ACC112 (cell line): ENCODE measurements around the gene PFN1.

ENCODE experiments used
- H2AFZ ChIP-seq: fragments of 200-600 bp; sonication (generic); one replicate; pipeline ENCODE4 v1.6.0; 2017; ENCODE audit warnings: antibody characterized with exemption, low read length; ENCODE audit not compliant: unreplicated experiment
- H3K27ac ChIP-seq: fragments of 200-600 bp; sonication (generic); 2 replicates; pipeline ENCODE4 v1.5.1; 2014; ENCODE audit warnings: low read depth, mild to moderate bottlenecking, antibody characterized with exemption, low read length, moderate library complexity
- H3K27me3 ChIP-seq: fragments of 200-600 bp; sonication (generic); 2 replicates; pipeline ENCODE4 v1.6.1; 2014; ENCODE audit warnings: mild to moderate bottlenecking, antibody characterized with exemption, low read length, moderate library complexity, mixed read lengths; ENCODE audit not compliant: insufficient read depth
- H3K36me3 ChIP-seq: fragments of 200-600 bp; sonication (generic); 2 replicates; pipeline ENCODE4 v1.6.1; 2016; ENCODE audit warnings: mild to moderate bottlenecking, antibody characterized with exemption, low read length, moderate library complexity, mixed read lengths; ENCODE audit not compliant: insufficient read depth
- H3K4me1 ChIP-seq: fragments of 200-600 bp; sonication (generic); one replicate; pipeline ENCODE4 v1.6.1; 2016; ENCODE audit warnings: low read length, mixed read lengths; ENCODE audit not compliant: insufficient read depth, unreplicated experiment, control insufficient read depth
- H3K4me3 ChIP-seq: fragments of 200-600 bp; sonication (generic); 2 replicates; pipeline ENCODE4 v1.5.1; 2014; ENCODE audit warnings: mild to moderate bottlenecking, low read depth, low read length
- H3K79me2 ChIP-seq: fragments of 200-600 bp; sonication (generic); one replicate; pipeline ENCODE4 v1.6.0; 2016; ENCODE audit warnings: low read length; ENCODE audit not compliant: control insufficient read depth, unreplicated experiment, insufficient read depth

The PFN1 gene

DNA sequence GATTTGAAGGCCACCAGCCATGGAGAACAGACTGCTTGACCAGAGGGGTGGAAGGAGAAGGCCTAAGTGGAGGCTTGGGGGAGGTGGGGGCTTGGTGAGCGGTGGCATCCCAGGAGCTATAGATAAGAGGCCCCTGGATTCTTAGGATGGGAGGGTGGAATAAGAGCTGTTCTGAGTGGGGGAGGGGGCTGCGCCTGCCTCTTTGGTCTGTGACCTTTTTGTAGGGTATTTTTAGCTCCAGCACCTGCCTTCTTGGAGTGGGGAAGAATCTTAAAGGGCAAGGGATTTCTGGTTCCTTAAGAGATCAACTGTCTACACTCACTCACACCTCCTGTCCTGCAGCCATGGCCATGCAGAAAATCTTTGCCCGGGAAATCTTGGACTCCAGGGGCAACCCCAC, 3.2 kb upstream of the PFN1 start:
- H3K27ac ChIP-seq = no peak overlapping the region
- peaks cover 24% of the 10 kb centered on the region for H3K4me1 ChIP-seq
- peaks cover 19% of the 10 kb centered on the region for H3K79me2 ChIP-seq
- no peak overlapping the region for H2AFZ ChIP-seq
- H3K4me3 ChIP-seq = no peak overlapping the region
- H3K36me3 ChIP-seq = peaks cover 12% of the 10 kb centered on the region; the same call in 1 of the 2 replicates
- no peaks in the 10 kb centered on the region for H3K27me3 ChIP-seq

DNA sequence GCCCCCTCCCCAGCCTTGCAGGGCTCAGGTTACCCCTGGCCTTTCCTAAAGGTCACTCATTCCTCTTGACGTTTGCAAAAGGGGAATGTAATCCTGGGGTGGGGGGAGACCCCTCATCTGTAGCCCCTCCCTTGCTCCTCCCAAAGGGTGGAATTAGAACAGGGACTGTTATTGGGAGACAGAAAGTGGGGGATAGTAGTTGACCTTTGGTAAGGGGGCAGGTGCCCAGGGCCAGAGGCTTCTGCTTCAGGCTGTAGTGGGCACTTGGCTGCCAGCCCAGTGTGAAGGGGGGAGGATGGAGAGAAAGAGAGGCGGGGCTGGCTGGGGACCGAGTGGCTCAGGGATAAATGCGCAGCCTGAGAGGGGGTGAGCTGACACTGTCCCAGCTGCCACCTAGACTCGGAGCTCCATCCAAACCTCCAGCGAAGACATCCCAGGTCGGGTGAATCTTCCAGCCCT, 2.4 kb upstream of the PFN1 start, which contains the start of gene ENO3:
Gene ENO3 (plus strand): TSS at position 374 of the 459 bp plus-strand sequence. CDS start 711 bp downstream, outside the sequence.
- Histone ChIP-seq H3K79me2 (peaks cover 26% of the 10 kb centered on the region), H3K27ac (peak within 1 kb of the TSS; percentile 94), H3K27me3 (no peaks in the 10 kb centered on the region), H3K4me3 (peak within 1 kb of the TSS; percentile 90), H2AFZ (peak within 1 kb of the TSS; percentile 42), H3K4me1 (peaks cover 30% of the 10 kb centered on the region), H3K36me3 (peaks cover 16% of the 10 kb centered on the region; the same call in 1 of the 2 replicates)

DNA sequence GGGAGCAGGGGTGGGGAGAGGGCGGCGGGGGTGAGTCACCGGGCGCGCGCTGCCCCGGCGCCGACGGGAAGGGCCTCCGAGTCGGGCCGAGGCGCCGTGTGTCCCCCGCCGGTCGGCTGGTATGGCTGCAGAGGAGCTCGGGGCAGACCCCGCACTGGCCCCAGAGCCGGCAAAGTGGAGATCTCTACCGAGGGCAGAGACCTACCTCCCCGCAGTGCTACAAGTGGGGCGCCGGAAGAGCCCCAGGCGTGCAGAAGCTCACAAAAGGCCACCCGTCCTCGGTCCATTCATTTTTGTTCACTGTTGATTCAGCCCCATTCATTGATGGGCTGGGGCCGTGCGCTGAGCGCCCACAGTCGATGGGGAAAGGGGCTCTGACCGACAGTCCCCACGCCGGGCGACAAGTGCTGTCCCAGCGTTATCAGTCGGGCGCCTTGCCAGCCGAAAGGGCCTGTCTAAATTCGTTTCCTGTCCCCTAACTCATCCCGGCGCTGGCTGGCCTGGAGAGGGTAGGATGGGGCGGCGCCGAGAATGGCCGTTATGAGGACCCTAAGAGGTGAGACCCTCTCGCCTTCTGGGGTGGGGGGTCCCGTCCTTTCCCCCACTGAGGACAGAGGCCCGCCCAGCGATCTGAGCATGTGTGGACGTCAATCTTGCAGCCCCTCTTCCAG, 1.9 kb upstream of the PFN1 start:
- H3K36me3 ChIP-seq = peaks cover 16% of the 10 kb centered on the region; the same call in 1 of the 2 replicates
- peak overlapping the region; percentile 90 for H3K4me3 ChIP-seq
- H3K27ac ChIP-seq = peak overlapping the region; percentile 94
- H3K27me3 ChIP-seq = no peaks in the 10 kb centered on the region
- peaks cover 35% of the 10 kb centered on the region for H3K4me1 ChIP-seq
- peak overlapping the region; percentile 42 for H2AFZ ChIP-seq
- peaks cover 31% of the 10 kb centered on the region for H3K79me2 ChIP-seq

DNA sequence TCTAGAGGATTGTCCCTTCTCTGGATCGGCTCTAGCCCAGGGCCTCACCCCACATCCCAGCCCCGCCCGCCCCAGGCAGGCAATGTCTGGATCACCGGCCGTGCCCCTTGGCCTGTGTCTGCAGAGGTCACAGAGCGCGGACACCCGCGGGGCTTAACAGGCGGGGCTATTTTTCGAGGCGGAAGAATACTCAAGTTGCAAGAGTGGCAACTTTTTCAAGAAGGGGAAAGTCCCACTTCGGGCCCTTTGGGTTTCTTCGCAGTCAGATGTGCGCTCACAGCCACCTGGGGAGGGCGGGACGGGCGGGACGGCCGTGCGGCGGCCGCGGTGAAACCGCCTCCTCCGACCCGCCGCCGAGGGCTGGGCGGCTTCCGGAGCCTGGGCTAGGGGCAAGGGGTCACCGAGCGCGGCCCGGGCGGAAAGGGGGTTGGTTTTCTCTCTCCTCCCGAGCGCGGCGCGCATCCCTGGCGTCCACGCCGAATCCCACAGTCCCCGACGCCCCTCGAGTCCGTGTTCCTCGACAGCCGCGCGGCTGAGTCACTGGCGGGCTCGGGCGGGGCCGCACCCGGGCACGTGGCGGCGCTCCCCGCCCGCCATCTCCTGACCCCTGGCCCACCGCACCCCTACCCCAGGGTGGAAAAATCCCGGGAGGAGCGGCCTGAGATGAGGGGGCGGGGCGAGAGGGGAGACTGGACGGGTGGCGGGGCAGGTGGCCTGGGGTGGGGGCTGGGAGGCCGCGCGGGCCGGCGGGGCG, 1.2 kb upstream of the PFN1 start:
- Histone ChIP-seq H3K36me3 (peaks cover 16% of the 10 kb centered on the region; the same call in 1 of the 2 replicates), H3K4me1 (peaks cover 41% of the 10 kb centered on the region), H2AFZ (peak overlapping the region; percentile 77), H3K79me2 (peaks cover 37% of the 10 kb centered on the region), H3K4me3 (peak overlapping the region; percentile 90), H3K27me3 (no peaks in the 10 kb centered on the region), H3K27ac (peak overlapping the region; percentile 94)

DNA sequence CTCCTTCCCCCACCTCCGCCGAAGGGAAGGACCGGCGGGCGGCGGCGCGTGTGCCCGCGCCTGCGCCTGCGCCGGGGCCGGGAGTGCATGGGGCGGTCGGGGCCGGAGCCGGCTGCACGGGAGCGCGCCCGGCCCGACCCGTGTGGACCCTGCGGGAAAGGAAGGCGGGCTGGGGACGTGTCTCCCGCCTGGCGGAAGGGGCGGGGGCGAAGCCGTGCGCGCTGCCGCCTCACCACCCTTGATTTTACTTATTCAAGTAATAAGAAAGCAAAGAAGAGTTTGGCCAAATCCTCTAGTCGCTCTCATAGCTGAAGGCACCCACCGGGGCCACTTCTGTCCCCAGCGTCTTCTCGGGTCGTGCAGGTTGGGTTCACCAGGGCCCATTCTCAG, 596 bp upstream of the PFN1 start:
- peaks cover 42% of the 10 kb centered on the region for H3K4me1 ChIP-seq
- peaks cover 16% of the 10 kb centered on the region; the same call in 1 of the 2 replicates for H3K36me3 ChIP-seq
- peak overlapping the region; percentile 94 for H3K27ac ChIP-seq
- no peaks in the 10 kb centered on the region for H3K27me3 ChIP-seq
- H2AFZ ChIP-seq = peak overlapping the region; percentile 77
- H3K4me3 ChIP-seq = peak overlapping the region; percentile 90
- H3K79me2 ChIP-seq = peaks cover 43% of the 10 kb centered on the region

DNA sequence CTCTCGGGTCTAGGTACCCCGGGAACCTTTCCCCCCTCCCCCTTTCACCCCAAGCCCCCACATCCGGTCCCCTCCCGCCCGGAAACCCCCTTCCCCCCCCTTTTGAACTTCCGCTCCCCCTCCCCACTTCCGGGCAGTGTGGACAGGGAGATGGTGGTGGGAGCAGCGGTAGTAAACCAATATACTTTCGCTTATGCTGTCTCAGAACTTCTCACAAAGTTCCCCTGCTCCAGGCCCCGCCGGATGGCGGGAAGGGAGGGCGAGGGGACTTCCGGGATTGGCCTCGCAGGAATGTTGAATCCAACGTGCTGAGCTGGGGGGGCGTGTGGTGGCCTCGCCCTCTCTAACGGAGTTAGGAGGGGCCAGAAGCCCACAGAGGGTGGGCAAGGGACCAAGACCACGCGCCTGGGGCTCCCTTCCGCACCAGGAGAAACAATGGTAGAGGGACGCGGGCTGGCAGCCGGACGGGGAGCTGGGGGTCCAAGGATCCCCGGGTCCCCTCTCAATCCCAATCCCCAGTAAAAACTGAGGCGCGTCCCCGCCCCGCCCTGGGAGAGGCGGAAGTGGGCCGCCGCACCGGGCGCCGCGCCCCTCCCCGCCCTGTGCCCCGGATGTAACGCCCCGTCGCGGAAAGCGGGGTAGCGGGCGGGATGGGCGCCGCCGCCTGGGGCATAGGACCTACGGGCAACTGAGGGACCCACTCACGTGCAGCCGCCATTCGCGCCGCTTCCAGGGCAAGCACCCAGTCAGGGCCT, 742 bp downstream of the PFN1 start:
- no peak overlapping the region for H2AFZ ChIP-seq
- H3K4me3 ChIP-seq = peak overlapping the region; percentile 90
- H3K27ac ChIP-seq = peak overlapping the region; percentile 92
- H3K27me3 ChIP-seq = no peaks in the 10 kb centered on the region
- peaks cover 55% of the 10 kb centered on the region for H3K79me2 ChIP-seq
- H3K4me1 ChIP-seq = peaks cover 40% of the 10 kb centered on the region
- H3K36me3 ChIP-seq = peaks cover 16% of the 10 kb centered on the region; the same call in 1 of the 2 replicates

DNA sequence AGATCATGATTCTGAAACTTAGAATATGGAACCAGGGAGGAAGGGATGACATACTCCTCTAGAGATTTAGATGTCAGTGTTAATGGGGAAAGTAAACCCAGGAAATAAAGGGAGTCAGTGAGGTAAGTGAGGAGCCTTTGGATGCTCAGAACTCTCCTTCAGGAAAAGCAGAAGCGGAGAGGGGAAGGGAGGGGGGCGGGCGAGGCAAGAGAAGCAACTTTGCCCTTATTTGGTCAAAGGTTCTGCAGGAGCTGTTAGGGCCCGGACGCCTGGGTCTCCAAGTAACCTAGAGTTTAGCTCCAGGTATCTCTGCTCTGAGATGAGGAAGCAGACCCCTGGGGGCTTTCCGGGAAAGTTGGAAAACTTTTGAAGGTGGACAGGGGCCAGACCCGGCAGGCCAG, 1.3 kb downstream of the PFN1 start:
- Histone ChIP-seq H3K27me3 (no peaks in the 10 kb centered on the region), H3K79me2 (peaks cover 60% of the 10 kb centered on the region), H3K4me3 (peak overlapping the region; percentile 90), H3K27ac (peak overlapping the region; percentile 92), H3K36me3 (peaks cover 16% of the 10 kb centered on the region; the same call in 1 of the 2 replicates), H3K4me1 (peaks cover 46% of the 10 kb centered on the region), H2AFZ (no peak overlapping the region)

DNA sequence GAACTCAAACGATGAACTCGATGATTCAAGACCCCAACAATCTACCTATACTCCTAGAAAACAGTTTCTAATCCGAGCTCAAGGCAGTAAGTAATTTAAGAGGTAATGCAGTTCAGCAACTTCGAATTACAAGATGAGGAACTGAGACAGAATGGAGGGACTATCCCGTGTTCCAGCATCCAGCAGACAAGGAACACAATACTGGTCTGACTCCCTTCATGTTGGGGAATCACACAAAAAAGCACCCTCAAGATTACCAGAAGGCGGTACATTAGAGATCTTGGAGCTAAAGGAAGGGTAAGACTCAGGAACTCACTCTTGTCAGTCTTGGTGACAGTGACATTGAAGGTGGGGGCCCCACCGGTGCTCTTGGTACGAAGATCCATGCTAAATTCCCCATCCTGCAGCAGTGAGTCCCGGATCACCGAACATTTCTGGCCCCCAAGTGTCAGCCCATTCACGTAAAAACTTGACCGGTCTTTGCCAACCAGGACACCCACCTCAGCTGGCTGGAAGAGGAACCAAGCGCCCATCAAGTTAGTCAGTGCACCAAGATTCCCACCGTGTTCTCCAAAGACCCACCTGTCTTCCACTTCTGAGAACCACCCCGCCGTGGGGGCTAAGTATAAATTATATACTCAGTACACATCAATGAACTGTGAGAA, 1.9 kb downstream of the PFN1 start:
- peaks cover 16% of the 10 kb centered on the region; the same call in 1 of the 2 replicates for H3K36me3 ChIP-seq
- peak overlapping the region; percentile 90 for H3K4me3 ChIP-seq
- H3K79me2 ChIP-seq = peaks cover 66% of the 10 kb centered on the region
- no peaks in the 10 kb centered on the region for H3K27me3 ChIP-seq
- H3K27ac ChIP-seq = peak overlapping the region; percentile 92
- peaks cover 51% of the 10 kb centered on the region for H3K4me1 ChIP-seq
- H2AFZ ChIP-seq = no peak overlapping the region

DNA sequence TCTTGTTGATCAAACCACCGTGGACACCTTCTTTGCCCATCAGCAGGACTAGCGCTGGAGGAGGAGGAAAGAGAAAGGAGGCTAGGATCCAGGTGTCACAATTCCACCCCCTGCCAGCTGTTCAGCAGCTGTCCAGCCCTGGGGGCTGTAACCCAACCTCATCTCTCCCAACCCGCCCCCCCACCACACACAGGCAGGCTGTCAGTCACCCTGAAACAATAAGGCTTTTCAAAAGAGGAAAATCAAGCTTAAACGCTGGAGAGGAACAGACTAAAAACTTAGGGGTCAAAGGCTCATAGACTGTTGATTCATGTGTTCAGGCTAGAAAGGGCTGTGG, 2.4 kb downstream of the PFN1 start:
- peaks cover 71% of the 10 kb centered on the region for H3K79me2 ChIP-seq
- peak overlapping the region; percentile 90 for H3K4me3 ChIP-seq
- H2AFZ ChIP-seq = no peak overlapping the region
- peaks cover 16% of the 10 kb centered on the region; the same call in 1 of the 2 replicates for H3K36me3 ChIP-seq
- peak overlapping the region; percentile 92 for H3K27ac ChIP-seq
- peaks cover 53% of the 10 kb centered on the region for H3K4me1 ChIP-seq
- H3K27me3 ChIP-seq = no peaks in the 10 kb centered on the region
